ENCODE data around the gene ACTA2.

DNA sequence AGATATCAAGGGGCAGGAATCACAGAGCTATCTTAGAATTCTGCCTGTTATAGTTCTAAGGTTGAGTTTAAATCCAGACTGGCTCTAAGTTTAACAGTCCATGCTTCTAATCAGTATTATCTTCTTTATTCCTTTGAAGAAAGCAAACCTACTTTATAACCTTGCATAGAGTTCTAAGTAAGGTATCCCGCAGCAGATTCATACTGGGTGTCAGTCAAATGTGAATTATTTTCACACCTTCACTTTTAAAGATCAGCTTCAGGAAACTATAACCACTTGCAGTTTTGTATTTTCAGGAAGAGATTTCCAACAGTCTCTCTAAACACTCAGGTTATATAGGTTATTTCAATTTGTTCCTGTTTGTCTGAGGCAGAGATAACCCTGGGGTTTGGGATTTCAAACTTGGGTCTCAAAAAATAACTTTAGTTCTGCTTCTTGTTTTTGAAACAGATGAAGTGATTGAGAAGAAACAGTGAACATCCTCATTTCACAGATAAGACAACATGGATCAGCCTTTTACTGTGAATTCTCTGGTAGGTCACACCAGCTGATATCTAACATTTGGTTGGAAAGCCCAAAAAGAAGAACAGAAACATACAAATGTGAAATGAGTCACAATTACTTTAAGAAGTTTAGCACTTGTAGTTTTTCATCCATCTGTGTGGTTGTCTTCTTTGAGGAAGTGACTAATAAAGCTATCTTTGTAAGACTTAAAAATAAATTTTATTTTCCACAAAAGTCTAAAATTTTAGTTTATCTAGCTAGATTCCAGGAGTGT is 51.2 kb downstream of the ACTA2 start:
- no peak for TF ChIP-seq EZH2 (IDR thresholded peaks at IDR 0.05; ENCODE audit: low read length, missing control alignments)
- TF ChIP-seq, protein P1, sequence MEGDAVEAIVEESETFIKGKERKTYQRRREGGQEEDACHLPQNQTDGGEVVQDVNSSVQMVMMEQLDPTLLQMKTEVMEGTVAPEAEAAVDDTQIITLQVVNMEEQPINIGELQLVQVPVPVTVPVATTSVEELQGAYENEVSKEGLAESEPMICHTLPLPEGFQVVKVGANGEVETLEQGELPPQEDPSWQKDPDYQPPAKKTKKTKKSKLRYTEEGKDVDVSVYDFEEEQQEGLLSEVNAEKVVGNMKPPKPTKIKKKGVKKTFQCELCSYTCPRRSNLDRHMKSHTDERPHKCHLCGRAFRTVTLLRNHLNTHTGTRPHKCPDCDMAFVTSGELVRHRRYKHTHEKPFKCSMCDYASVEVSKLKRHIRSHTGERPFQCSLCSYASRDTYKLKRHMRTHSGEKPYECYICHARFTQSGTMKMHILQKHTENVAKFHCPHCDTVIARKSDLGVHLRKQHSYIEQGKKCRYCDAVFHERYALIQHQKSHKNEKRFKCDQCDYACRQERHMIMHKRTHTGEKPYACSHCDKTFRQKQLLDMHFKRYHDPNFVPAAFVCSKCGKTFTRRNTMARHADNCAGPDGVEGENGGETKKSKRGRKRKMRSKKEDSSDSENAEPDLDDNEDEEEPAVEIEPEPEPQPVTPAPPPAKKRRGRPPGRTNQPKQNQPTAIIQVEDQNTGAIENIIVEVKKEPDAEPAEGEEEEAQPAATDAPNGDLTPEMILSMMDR (conservative IDR thresholded peaks at IDR 0.05 in 1 of 2, IDR thresholded peaks at IDR 0.05 in 1 of 2; ENCODE audit: low read depth in 1 of 2, low read length in 2 of 2), result no peak

All from fibroblast of lung (primary cell).